Measurements from ENCODE around the gene LSAMP.

DNA sequence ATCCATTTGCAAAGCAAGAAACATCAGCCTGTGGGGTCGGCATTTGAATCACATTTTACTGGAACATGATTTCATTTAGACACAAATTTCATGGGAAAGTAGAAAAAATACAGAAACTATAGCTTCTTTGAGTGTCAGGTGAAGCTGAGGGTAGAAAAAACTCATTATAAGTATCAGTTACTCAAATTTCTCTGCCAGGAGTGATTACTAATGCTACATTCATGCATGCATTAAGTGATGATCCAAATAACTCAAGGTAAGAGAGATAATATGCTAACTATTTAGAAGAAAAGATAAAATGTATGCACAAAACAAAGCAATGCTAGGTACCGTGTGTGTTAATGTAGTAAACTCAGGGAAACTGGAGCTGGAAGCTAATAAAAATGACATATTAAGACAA, 416.0 kb downstream of the LSAMP start:
- TF ChIP-seq EZH2 (IDR thresholded peaks at IDR 0.05) (no peak), CTCF (IDR thresholded peaks at IDR 0.05) (no peak), EZH2phosphoT487 (IDR thresholded peaks at IDR 0.05) (no peak)

All from neural progenitor cell (in vitro differentiated cells).